A549 (cell line): ENCODE data around the gene PDCD1. TPM values are rescaled to one million over a fixed set of nuclear protein-coding genes. Genes with fewer than 3 reads are reported as not detected.

Experiments
- ATAC-seq, 2 experiments: fragments of 200-7000 bp in 1 of 2; fragments of >200 bp in 1 of 2; cut with Nextera tagmentation in 1 of 2; cut with Tn5 transposase in 1 of 2; 3 replicates each; pipeline versions ENCODE4 v1.8.0 to v1.9.1; 2018 to 2020; ENCODE audit warnings: mild to moderate bottlenecking in 1 of 2, moderate library complexity in 1 of 2
- CTCF ChIA-PET: fragments of 300-600 bp; sonication (Branson Sonifier 250); formaldehyde crosslinking; extraction: SDS; loops from one replicate; lab custom pipeline; 2021; ENCODE audit warnings: antibody characterized with exemption, inconsistent platforms; lab: Yijun Ruan, JAX
- POLR2A ChIA-PET: fragments of 350-600 bp; formaldehyde crosslinking; extraction: SDS; loops from one replicate; lab custom pipeline; 2021; ENCODE audit warnings: antibody characterized with exemption, inconsistent platforms; lab: Yijun Ruan, JAX
- DNase-seq, 2 experiments: peaks; one replicate each; pipeline versions ENCODE4 v3.0.0 to v3.0.0-alpha.2; 2011 to 2016; ENCODE audit warnings: low read depth in 1 of 2, low spot score in 1 of 2
- FAIRE-seq: peaks from 2 replicates; lab custom pipeline; 2011; peaks lifted over from hg19 to GRCh38; lab: Jason Lieb, UNC
- H3K27ac ChIP-seq, 2 experiments: fragments of >200 bp; sonication (Bioruptor Twin); formaldehyde crosslinking; 3 replicates each; pipeline ENCODE4 v1.5.1; 2016 to 2017
- H3K4me1 ChIP-seq: fragments of >200 bp; sonication (Bioruptor Twin); formaldehyde crosslinking; 3 replicates; pipeline ENCODE4 v1.6.1; 2016
- H3K4me2 ChIP-seq: fragments of >200 bp; sonication (Bioruptor Twin); formaldehyde crosslinking; 3 replicates; pipeline ENCODE4 v1.6.1; 2016
- H3K4me3 ChIP-seq: fragments of >200 bp; sonication (Bioruptor Twin); formaldehyde crosslinking; 3 replicates; pipeline ENCODE4 v1.5.1; 2016
- H3K9me3 ChIP-seq: fragments of >200 bp; sonication (Bioruptor Twin); formaldehyde crosslinking; 3 replicates; pipeline ENCODE4 v1.6.1; 2016
- BCL3 ChIP-seq: fragments of >200 bp; sonication (Bioruptor Twin); formaldehyde crosslinking; IDR thresholded peaks from 3 replicates; pipeline ENCODE4 v1.6.1; 2016
- CBX2 ChIP-seq: fragments of 200-600 bp; sonication (generic); IDR thresholded peaks from 2 replicates; pipeline ENCODE4 v1.6.1; 2016; ENCODE audit warnings: low read depth, mild to moderate bottlenecking, borderline replicate concordance
- FOSL2 ChIP-seq, 2 experiments: fragments of 450-650 bp in 1 of 2; fragments of >200 bp in 1 of 2; sonication (Bioruptor Twin) in 1 of 2; formaldehyde crosslinking; IDR thresholded peaks; 2 replicates each; pipeline versions ENCODE4 v1.5.0 to v1.6.1; 2016 to 2020; ENCODE audit warnings: mild to moderate bottlenecking in 1 of 2, moderate library complexity in 1 of 2
- HOXA7 ChIP-seq: fragments of 250-450 bp; sonication (Bioruptor Pico); IDR thresholded peaks from 2 replicates; pipeline ENCODE4 v1.5.0; 2020; ENCODE audit warnings: mild to moderate bottlenecking, moderate library complexity
- JUN ChIP-seq, 2 experiments: fragments of >200 bp; sonication (Bioruptor Twin); formaldehyde crosslinking; IDR thresholded peaks; 2 replicates in 1 of 2; 3 replicates in 1 of 2; pipeline ENCODE4 v1.6.1; 2016 to 2017
- MAFK ChIP-seq: fragments of 450-650 bp; IDR thresholded peaks from 2 replicates; pipeline ENCODE4 v1.6.1; 2014; ENCODE audit not compliant: partially characterized antibody
- MYC ChIP-seq: IDR thresholded peaks from 2 replicates; pipeline ENCODE4 v1.6.1; 2012; ENCODE audit warnings: mild to moderate bottlenecking, inconsistent platforms, low read length, improper control_type of control experiment, borderline replicate concordance
- NR3C1 ChIP-seq: fragments of >200 bp; sonication (Bioruptor Twin); formaldehyde crosslinking; IDR thresholded peaks from 3 replicates; pipeline ENCODE4 v1.6.1; 2017
- POLR2A ChIP-seq: IDR thresholded peaks from 2 replicates; pipeline ENCODE4 v1.6.1; 2012; ENCODE audit warnings: mild to moderate bottlenecking, low read length
- REST ChIP-seq: fragments of 200-600 bp; sonication (generic); IDR thresholded peaks from 2 replicates; pipeline ENCODE4 v1.6.1; 2016; ENCODE audit warnings: antibody characterized with exemption, mild to moderate bottlenecking, moderate library complexity
- TFCP2L1 ChIP-seq: fragments of 250-450 bp; sonication (Bioruptor Pico); IDR thresholded peaks from 2 replicates; pipeline ENCODE4 v1.5.0; 2021; ENCODE audit warnings: mild to moderate bottlenecking
- ZFP36 ChIP-seq: fragments of 450-650 bp; IDR thresholded peaks from 2 replicates; pipeline ENCODE4 v1.6.1; 2014; ENCODE audit warnings: borderline replicate concordance; ENCODE audit not compliant: partially characterized antibody
- WGBS: methylation state at CpG from one replicate; pipeline ENCODE4 v1.1.6; 2017; ENCODE audit errors: missing lambda C conversion rate; 5-methylcytosine and 5-hydroxymethylcytosine counted together
- polyA plus RNA-seq, 4 experiments: library from polyadenylated mRNA; depleted of rRNA in 3 of 4; stranded (reverse); fragments of >200 nt; fragmentation: RNase III in 1 of 4; extraction: RNeasy Plus Mini Kit Qiagen cat#74134 plus additional on column Dnase treatment in 1 of 4; gene quantifications; 2 replicates in 3 of 4; 3 replicates in 1 of 4; pipeline ENCODE4 v1.2.3, GENCODE V29; 2011 to 2017
- TF ChIP-seq, protein P1 (sequence below): fragments of >200 bp; sonication (Bioruptor Twin); formaldehyde crosslinking; IDR thresholded peaks from 2 replicates; pipeline ENCODE4 v1.6.1; 2016

The PDCD1 gene
- polyA plus RNA-seq, 2 of the 4 experiments (the other 2 are of a cell fraction) = not detected

GRCh38 chr2:241855245-241855887, 3.3 kb downstream of the PDCD1 start:
- 76% methylated on average over 15 of the region's 18 CpGs for WGBS
- CTCF ChIA-PET = interaction anchor here (1.3 kb wide), 1 partner anchor 23 kb away, joined by 4 read pairs; no protein-coding TSS in a partner anchor

GRCh38 chr2:241854342-241855244, 4.1 kb downstream of the PDCD1 start:
- Histone ChIP-seq H3K4me3 (no peak overlapping the region), H3K27ac (no peak overlapping the region), H3K9me3 (no peaks in the 10 kb centered on the region), H3K4me1 (no peaks in the 10 kb centered on the region), H3K4me2 (no peak overlapping the region)
- WGBS = 65% methylated on average over 9 of the region's 21 CpGs
- POLR2A ChIA-PET = no interaction called here
- no peak for DNase-seq
- CTCF ChIA-PET = interaction anchor here (1.1 to 1.9 kb wide), 3 partner anchors 10 to 24 kb away, joined by 3 to 5 read pairs (median 4); no protein-coding TSS in a partner anchor
- FAIRE-seq = no peak
- no peak for ATAC-seq
- TF ChIP-seq, protein P1, sequence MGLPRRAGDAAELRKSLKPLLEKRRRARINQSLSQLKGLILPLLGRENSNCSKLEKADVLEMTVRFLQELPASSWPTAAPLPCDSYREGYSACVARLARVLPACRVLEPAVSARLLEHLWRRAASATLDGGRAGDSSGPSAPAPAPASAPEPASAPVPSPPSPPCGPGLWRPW = no peak
- TF ChIP-seq POLR2A (no peak), BCL3 (no peak), NR3C1 (no peak), MYC (no peak), JUN (IDR thresholded peaks at IDR 0.05) (no peak), HOXA7 (CRISPR knock-in tag) (no peak)

More at GRCh38 chr2:241855245-241855887, 3.3 kb downstream of the PDCD1 start:
- ATAC-seq = no peak
- no peak for FAIRE-seq
- TF ChIP-seq MAFK (no peak), ZFP36 (peak; percentile 68)
- POLR2A ChIA-PET = no interaction called here
- DNase-seq = no peak
- H3K4me3 ChIP-seq = no peak overlapping the region
- no peaks in the 10 kb centered on the region for H3K9me3 ChIP-seq
- H3K4me1 ChIP-seq = no peaks in the 10 kb centered on the region
- H3K27ac ChIP-seq = no peak overlapping the region
- H3K4me2 ChIP-seq = no peak overlapping the region

- CTCF ChIA-PET = interaction anchor here (1.1 to 1.9 kb wide), 3 partner anchors 9 to 25 kb away, joined by 3 to 5 read pairs (median 4); no protein-coding TSS in a partner anchor
Measured at GRCh38 chr2:241853651-241854341, 4.9 kb downstream of the PDCD1 start.

More at GRCh38 chr2:241853651-241854341, 4.9 kb downstream of the PDCD1 start:
- 72% methylated on average over 11 of the region's 27 CpGs for WGBS
- POLR2A ChIA-PET = no interaction called here
- H3K4me3 ChIP-seq = no peak overlapping the region
- DNase-seq (no peak), ATAC-seq (no peak), FAIRE-seq (no peak)
- no peak overlapping the region for H3K4me2 ChIP-seq
- H3K9me3 ChIP-seq = no peaks in the 10 kb centered on the region
- H3K4me1 ChIP-seq = no peaks in the 10 kb centered on the region
- TF ChIP-seq CBX2 = no peak
- no peak for TF ChIP-seq TFCP2L1 (CRISPR knock-in tag)
- no peak for TF ChIP-seq FOSL2 (IDR thresholded peaks at IDR 0.05)
- no peak for TF ChIP-seq FOSL2 (CRISPR knock-in tag; IDR thresholded peaks at IDR 0.05)
- TF ChIP-seq REST = no peak
- no peak overlapping the region for H3K27ac ChIP-seq
